Esophagus (tissue), 2 donors: ENCODE measurements around the gene SLCO4A1. TPM values are rescaled to one million over a fixed set of nuclear protein-coding genes. Genes with fewer than 3 reads are reported as not detected.

Experiments used
- H3K27ac ChIP-seq, 2 donors: one replicate each; pipeline ENCODE4 v1.5.1; 2013; ENCODE audit warnings: low read depth in 2 of 2, mild to moderate bottlenecking in 2 of 2, inconsistent platforms in 1 of 2, low read length in 1 of 2, moderate library complexity in 1 of 2
- H3K27me3 ChIP-seq, 2 donors: one replicate each; pipeline ENCODE4 v1.6.1; 2013; ENCODE audit warnings: low read length in 2 of 2, control low read depth in 1 of 2, mild to moderate bottlenecking in 1 of 2; ENCODE audit not compliant: insufficient read depth in 2 of 2, control insufficient read depth in 1 of 2
- H3K36me3 ChIP-seq, 2 donors: one replicate each; pipeline ENCODE4 v1.6.1; 2013; ENCODE audit warnings: low read length in 1 of 2; ENCODE audit not compliant: control insufficient read depth in 2 of 2, insufficient read depth in 2 of 2
- H3K4me1 ChIP-seq, 2 donors: one replicate each; pipeline ENCODE4 v1.6.1; 2013; ENCODE audit warnings: low read length in 1 of 2; ENCODE audit not compliant: control insufficient read depth in 2 of 2, insufficient read depth in 2 of 2
- H3K4me3 ChIP-seq, 2 donors: one replicate each; pipeline ENCODE4 v1.5.1; 2013; ENCODE audit warnings: low read length in 2 of 2, mild to moderate bottlenecking in 2 of 2, low read depth in 1 of 2, moderate library complexity in 1 of 2
- H3K9me3 ChIP-seq, 2 donors: one replicate each; pipeline ENCODE4 v1.6.1; 2013; ENCODE audit warnings: mild to moderate bottlenecking in 2 of 2, low read depth in 1 of 2, low read length in 1 of 2, moderate library complexity in 1 of 2; ENCODE audit not compliant: control insufficient read depth in 2 of 2, insufficient read depth in 1 of 2
- WGBS, 2 donors: extraction: QIAGEN DNeasy Blood & Tissue Kit; methylation state at CpG; one replicate each; pipeline ENCODE4 v1.1.7; 2013; 5-methylcytosine and 5-hydroxymethylcytosine counted together
- polyA plus RNA-seq, 2 donors: library from polyadenylated mRNA; stranded (reverse); fragments of 200-250 nt; gene quantifications; one replicate each; pipeline ENCODE4 v1.2.3, GENCODE V29; 2013
- donor health status: healthy with polysubstance abuse.
- donor health status: Bipolar disorder and iron deficiency.

SLCO4A1 gene
- polyA plus RNA-seq, 2 donors = 12.5 to 29.3 TPM

DNA sequence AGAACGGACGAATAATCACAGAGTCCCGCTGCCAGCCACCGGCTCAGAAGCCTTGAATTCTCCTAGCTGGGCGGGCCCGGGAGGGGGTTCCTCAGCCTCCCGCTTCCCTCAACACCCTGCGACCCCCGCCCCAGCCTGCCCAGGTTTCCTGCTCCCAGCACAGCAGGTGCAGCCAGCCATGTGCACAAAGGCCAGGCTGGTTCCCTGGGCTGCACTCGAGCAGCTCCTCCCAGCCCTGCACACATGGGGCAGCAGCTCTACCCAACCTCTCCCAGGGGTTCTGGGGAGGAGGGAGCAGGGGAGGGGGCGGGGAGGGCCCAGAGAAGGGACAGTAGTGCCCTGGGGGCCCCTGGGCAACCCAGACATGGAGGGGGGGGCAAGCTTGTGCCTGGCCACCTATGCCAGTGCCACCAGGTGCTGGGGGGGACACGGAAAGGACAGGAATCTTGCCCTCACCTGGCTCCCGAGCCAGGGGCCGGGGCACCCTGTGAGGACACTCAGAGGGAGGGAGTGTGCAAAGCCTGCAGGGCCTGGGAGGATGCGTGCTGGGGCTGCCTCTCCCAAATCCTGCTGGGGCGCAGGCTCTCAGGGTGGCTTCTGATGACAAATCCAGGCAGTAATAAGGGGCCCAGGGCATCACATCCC lies 65.1 kb downstream of the SLCO4A1 start:
- peaks cover 0 to 1% of the 10 kb centered on the region in 2 donors for H3K9me3 ChIP-seq
- peaks cover 3% of the 10 kb centered on the region in 2 donors for H3K27me3 ChIP-seq
- WGBS, 2 donors = 46 to 65% methylated on average over 16 of the region's 16 CpGs

DNA sequence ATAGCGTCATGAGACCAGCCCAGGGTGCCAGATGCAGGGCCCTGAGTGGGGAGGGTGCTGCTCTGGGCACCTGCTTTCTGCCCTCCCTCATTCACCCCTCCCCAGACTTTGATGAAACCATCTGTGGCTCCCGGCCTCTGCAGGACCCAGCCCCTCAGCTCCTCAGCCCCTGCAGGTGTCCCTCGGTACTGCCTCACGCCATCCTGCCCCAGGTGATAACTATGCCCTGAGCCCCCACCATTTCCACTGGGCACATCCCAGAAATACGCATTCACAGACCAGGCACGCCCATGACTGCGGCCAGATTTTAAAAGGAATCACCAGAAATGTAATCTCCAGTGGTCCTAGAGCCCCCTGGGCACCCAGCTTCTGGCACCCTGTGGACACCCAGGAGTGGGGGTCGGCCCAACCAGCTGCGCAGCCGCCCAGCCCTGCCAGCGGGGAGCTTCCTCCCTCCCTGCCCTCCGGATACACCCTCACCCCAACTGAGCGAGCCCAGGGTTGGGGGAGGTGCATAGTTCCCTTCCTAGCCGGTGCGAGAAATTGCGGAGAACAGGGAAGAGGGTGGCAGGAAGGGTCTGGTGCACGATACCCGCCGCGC lies 65.7 kb downstream of the SLCO4A1 start:
- H3K9me3 ChIP-seq = peaks cover 0 to 1% of the 10 kb centered on the region in 2 donors
- H3K27me3 ChIP-seq = peaks cover 3% of the 10 kb centered on the region in 2 donors
- peaks cover 0 to 16% of the 10 kb centered on the region in 2 donors for H3K4me1 ChIP-seq
- H3K4me3 ChIP-seq = no peak overlapping the region
- WGBS, 2 donors = 4% methylated on average over 19 to 20 of the region's 20 CpGs
- no peaks in the 10 kb centered on the region for H3K36me3 ChIP-seq
- no peak overlapping the region for H3K27ac ChIP-seq

More for the DNA sequence above, 65.1 kb downstream of the SLCO4A1 start:
- H3K36me3 ChIP-seq = no peaks in the 10 kb centered on the region
- H3K4me1 ChIP-seq = peaks cover 0 to 17% of the 10 kb centered on the region in 2 donors
- no peak overlapping the region for H3K27ac ChIP-seq
- H3K4me3 ChIP-seq = no peak overlapping the region

DNA sequence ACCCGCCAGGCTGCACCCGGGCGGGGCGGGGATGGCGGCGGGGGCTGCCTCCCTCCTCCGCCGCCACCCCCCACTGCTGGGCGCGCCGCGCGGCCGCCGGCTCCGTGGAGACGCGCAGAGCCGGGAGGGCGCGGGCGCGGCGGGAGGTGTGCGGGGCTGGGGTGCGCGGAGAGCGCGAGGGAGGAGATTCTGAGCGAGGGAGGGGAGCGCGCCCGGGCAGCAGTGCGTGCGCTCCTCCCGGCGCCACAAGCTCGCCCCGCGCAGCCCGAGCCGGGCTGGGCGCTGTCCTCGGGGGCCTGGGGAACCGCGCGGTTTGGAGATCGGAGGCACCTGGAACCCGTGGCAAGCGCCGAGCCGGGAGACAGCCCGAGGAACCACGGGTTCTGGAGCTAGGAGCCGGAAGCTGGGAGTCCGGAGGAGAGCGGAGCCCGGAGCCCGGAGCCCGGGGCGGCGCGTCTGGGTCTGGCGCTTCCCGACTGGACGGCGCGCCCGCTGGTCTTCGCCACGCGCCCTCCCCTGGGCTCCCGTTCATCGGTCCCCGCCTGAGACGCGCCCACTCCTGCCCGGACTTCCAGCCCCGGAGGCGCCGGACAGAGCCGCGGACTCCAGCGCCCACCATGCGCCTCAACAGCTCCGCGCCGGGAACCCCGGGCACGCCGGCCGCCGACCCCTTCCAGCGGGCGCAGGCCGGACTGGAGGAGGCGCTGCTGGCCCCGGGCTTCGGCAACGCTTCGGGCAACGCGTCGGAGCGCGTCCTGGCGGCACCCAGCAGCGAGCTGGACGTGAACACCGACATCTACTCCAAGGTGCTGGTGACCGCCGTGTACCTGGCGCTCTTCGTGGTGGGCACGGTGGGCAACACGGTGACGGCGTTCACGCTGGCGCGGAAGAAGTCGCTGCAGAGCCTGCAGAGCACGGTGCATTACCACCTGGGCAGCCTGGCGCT lies 66.6 kb downstream of the SLCO4A1 start, which contains the start of gene NTSR1:
Gene NTSR1, plus strand, starts transcription at position 246 of the 946 bp plus-strand sequence. Its CDS starts 372 bp downstream, at position 618.
- 10 to 13% methylated on average over 72 to 124 of the region's 124 CpGs for WGBS, 2 donors
- Histone ChIP-seq H3K4me3 (no peak within 1 kb of the TSS), H3K27me3 (peaks cover 3% of the 10 kb centered on the region in 2 donors), H3K9me3 (peaks cover 0 to 1% of the 10 kb centered on the region in 2 donors), H3K27ac (no peak within 1 kb of the TSS), H3K36me3 (no peaks in the 10 kb centered on the region), H3K4me1 (peaks cover 0 to 11% of the 10 kb centered on the region in 2 donors)

DNA sequence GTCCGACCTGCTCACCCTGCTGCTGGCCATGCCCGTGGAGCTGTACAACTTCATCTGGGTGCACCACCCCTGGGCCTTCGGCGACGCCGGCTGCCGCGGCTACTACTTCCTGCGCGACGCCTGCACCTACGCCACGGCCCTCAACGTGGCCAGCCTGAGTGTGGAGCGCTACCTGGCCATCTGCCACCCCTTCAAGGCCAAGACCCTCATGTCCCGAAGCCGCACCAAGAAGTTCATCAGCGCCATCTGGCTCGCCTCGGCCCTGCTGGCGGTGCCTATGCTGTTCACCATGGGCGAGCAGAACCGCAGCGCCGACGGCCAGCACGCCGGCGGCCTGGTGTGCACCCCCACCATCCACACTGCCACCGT lies 67.2 kb downstream of the SLCO4A1 start:
- Histone ChIP-seq H3K4me3 (no peak overlapping the region), H3K36me3 (no peaks in the 10 kb centered on the region), H3K27ac (no peak overlapping the region), H3K4me1 (peaks cover 0 to 6% of the 10 kb centered on the region in 2 donors), H3K9me3 (peaks cover 0 to 1% of the 10 kb centered on the region in 2 donors), H3K27me3 (peaks cover 3% of the 10 kb centered on the region in 2 donors)
- WGBS, 2 donors = 76 to 77% methylated on average over 29 to 30 of the region's 30 CpGs

DNA sequence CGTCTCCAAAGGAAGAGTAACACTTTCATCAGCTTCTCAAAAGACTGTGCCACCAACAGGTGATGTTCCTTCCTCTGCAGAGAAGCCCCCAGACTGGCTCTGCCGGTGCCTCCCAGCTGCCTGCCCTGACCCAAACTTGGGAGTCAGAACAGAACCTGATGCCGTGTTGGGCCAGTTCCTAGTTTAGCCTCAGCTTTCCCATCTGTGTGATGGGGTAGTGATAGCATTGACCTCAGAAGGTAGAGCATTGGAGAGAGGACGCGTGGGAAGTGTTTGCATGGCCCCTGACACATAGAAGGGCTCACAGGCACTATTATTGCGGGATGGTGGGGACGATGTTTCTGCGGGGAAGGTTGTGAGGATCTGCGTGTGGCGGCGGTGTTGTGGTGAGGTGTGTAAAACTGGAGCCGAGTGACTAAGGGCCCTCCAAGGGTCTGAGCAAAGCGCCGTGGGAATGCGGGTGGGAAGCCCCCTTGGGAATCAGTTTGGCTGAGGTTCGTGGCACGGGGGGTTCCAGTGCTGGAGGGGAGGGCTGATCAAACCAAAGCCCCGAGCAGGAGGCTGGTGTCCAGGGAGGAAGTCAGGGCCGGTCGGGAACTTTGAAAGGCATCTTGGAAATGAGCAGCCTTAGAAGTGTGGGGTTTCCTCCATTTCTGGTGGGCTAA lies 68.0 kb downstream of the SLCO4A1 start:
- Histone ChIP-seq H3K36me3 (no peaks in the 10 kb centered on the region), H3K9me3 (peaks cover 0 to 1% of the 10 kb centered on the region in 2 donors), H3K4me3 (no peak overlapping the region), H3K27me3 (peaks cover 3% of the 10 kb centered on the region in 2 donors), H3K27ac (no peak overlapping the region), H3K4me1 (peaks cover 0 to 6% of the 10 kb centered on the region in 2 donors)
- 70 to 80% methylated on average over 20 of the region's 20 CpGs for WGBS, 2 donors

DNA sequence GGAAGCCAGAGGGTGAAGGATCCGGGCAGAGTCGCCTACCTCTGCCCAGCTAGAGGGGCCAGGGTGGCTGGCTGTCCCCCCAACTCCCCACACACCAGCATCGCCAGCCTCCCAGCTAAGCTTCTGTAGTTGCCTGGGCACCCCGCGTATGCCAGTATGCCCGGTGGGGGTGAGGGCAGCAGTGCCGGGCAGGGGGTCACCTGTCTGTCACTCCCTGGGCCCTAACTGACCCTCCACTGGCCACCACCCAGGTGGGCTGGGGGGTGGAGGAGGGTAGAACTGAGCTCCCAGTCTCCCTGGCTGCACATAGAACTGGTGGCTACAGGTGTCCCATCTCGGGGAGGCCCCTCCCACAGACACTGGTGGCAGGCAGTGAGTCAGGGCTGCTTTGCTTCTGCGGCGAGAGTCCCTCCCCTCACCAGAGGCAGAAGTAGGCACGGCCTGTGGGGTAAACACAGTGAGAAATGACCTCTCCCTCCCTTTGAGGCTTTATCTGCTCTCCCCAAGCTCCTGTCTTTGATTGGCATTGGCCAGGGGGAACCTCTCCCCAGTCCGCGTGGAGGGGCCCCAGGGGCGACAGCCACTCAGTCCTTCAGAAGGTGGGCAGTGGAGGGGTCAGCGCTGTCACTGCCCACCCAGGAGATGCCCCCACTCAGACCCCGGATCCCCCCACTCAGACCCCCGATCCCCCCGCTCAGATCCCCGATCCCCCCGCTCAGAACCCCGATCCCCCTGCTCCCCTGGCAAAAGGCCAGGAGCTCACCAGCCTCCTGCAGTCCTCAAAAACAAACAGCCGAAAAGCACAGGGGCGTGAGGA lies 68.8 kb downstream of the SLCO4A1 start:
- Histone ChIP-seq H3K36me3 (no peaks in the 10 kb centered on the region), H3K4me3 (no peak overlapping the region), H3K27me3 (peaks cover 3% of the 10 kb centered on the region in 2 donors), H3K9me3 (peaks cover 0 to 1% of the 10 kb centered on the region in 2 donors), H3K4me1 (peaks cover 0 to 3% of the 10 kb centered on the region in 2 donors), H3K27ac (no peak overlapping the region)
- WGBS, 2 donors = 48% methylated on average over 21 to 23 of the region's 23 CpGs

DNA sequence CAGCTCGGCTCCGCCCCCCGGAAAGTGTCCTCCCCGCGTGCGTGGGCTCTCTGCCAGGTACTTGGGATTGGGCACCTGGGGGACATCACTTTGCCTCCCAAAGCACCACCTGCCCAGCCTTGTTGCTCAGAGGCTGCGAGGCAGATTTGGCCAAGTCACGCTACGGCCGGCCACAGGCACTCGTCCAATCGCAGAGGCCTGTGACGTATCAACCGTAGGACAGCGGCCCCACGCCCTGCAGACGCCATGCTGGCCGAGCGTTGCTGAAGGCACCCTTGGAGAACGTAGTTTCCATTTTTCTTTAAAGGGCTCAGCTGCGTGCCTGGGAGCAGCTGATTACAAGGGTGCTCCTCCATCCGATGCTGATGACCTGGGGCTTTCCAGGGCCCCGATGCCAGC lies 69.4 kb downstream of the SLCO4A1 start:
- 44 to 49% methylated on average over 22 to 23 of the region's 23 CpGs for WGBS, 2 donors
- no peaks in the 10 kb centered on the region for H3K36me3 ChIP-seq
- no peak overlapping the region for H3K4me3 ChIP-seq
- no peak overlapping the region for H3K27ac ChIP-seq
- peaks cover 0 to 3% of the 10 kb centered on the region in 2 donors for H3K4me1 ChIP-seq
- H3K27me3 ChIP-seq = peaks cover 3% of the 10 kb centered on the region in 2 donors
- H3K9me3 ChIP-seq = peaks cover 0 to 1% of the 10 kb centered on the region in 2 donors

DNA sequence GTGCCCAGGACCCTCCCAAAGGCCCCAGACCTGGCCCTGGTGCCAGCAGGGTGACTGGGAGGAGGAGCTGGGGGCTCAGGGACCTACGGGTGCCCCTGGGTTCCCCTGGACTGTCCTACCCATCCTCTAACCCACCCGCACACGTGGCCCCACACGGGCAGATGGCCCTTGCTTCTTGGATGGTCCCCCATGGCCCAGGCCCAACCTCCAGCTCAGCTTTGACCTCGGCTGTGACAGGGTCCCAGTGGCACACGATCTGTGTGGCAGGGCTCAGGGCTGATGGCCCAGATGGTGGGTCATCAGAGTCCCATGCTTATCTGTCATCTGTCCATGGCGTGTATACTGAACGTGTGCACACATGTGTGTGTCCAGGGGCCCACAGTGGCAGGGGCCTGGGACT lies 70.3 kb downstream of the SLCO4A1 start:
- WGBS, 2 donors = 79 to 81% methylated on average over 8 of the region's 8 CpGs
- H3K27me3 ChIP-seq = peaks cover 3% of the 10 kb centered on the region in 2 donors
- no peaks in the 10 kb centered on the region for H3K36me3 ChIP-seq
- peaks cover 0 to 3% of the 10 kb centered on the region in 2 donors for H3K4me1 ChIP-seq
- H3K27ac ChIP-seq = no peak overlapping the region
- no peak overlapping the region for H3K4me3 ChIP-seq
- H3K9me3 ChIP-seq = peaks cover 0 to 1% of the 10 kb centered on the region in 2 donors
